GM23338 (cell line): Measurements from ENCODE around the gene PDX1.
A peak's percentile ranks its signal among the peaks of the same experiment; 100 is the strongest.

Source experiments
- CREB1 ChIP-seq: fragments of 250-450 bp; sonication (Bioruptor Pico); IDR thresholded peaks from 2 replicates; pipeline ENCODE4 v1.5.0; 2020; ENCODE audit warnings: low read depth, mild to moderate bottlenecking, moderate library complexity
- CTCF ChIP-seq, 2 experiments: fragments of 200-600 bp in 1 of 2; sonication (generic) in 1 of 2; conservative IDR thresholded peaks; 2 replicates each; pipeline versions ENCODE4 v1.5.1 to v1.6.1; 2016 to 2017; ENCODE audit warnings: antibody characterized with exemption in 2 of 2, low read depth in 2 of 2, mild to moderate bottlenecking in 2 of 2, moderate library complexity in 1 of 2
- ETS1 ChIP-seq: IDR thresholded peaks from 2 replicates; pipeline ENCODE4 v1.6.1; 2016; ENCODE audit warnings: antibody characterized with exemption
- EZH2 ChIP-seq: fragments of 200-600 bp; sonication (generic); IDR thresholded peaks from one replicate; pipeline ENCODE4 v1.8.0; 2017; ENCODE audit warnings: antibody characterized with exemption, mild to moderate bottlenecking, low read depth; ENCODE audit not compliant: unreplicated experiment
- EZH2phosphoT487 ChIP-seq: fragments of 200-600 bp; sonication (generic); IDR thresholded peaks from one replicate; pipeline ENCODE4 v1.8.1; 2018; ENCODE audit warnings: antibody characterized with exemption; ENCODE audit not compliant: unreplicated experiment
- JUNB ChIP-seq: IDR thresholded peaks from one replicate; pipeline ENCODE4 v1.6.1; 2016; ENCODE audit warnings: antibody characterized with exemption; ENCODE audit not compliant: unreplicated experiment
- NANOG ChIP-seq: IDR thresholded peaks from 2 replicates; pipeline ENCODE4 v1.6.1; 2016; ENCODE audit warnings: antibody characterized with exemption, borderline replicate concordance
- POLR2AphosphoS5 ChIP-seq: IDR thresholded peaks from 2 replicates; pipeline ENCODE4 v1.6.1; 2016; ENCODE audit warnings: antibody characterized with exemption, low read depth
- REST ChIP-seq: IDR thresholded peaks from one replicate; pipeline ENCODE4 v1.6.1; 2018; ENCODE audit warnings: antibody characterized with exemption; ENCODE audit not compliant: unreplicated experiment
- ZNF114 ChIP-seq: fragments of 250-450 bp; sonication (Bioruptor Pico); IDR thresholded peaks from 2 replicates; pipeline ENCODE4 v1.5.0; 2020; ENCODE audit warnings: mild to moderate bottlenecking, moderate library complexity
- ZNF331 ChIP-seq: fragments of 250-450 bp; sonication (Bioruptor Pico); IDR thresholded peaks from 2 replicates; pipeline ENCODE4 v1.5.0; 2020; ENCODE audit warnings: low read depth, mild to moderate bottlenecking, moderate library complexity

- TF ChIP-seq CTCF (conservative IDR thresholded peaks at IDR 0.05; ENCODE audit: low read depth in 2 of 2), result no peak
- TF ChIP-seq EZH2, result peak; percentile 76
- no peak for TF ChIP-seq REST
- TF ChIP-seq CREB1, result no peak
- TF ChIP-seq EZH2phosphoT487, result no peak
- no peak for TF ChIP-seq POLR2AphosphoS5
- TF ChIP-seq ZNF114, result no peak
- no peak for TF ChIP-seq NANOG
- no peak for TF ChIP-seq ETS1
- TF ChIP-seq JUNB, result no peak
- no peak for TF ChIP-seq ZNF331 (CRISPR knock-in tag)
These were observed 10.1 kb downstream of the PDX1 start for GRCh38 chr13:27929868-27930267.
